Kidney (tissue), 14 donors: ENCODE measurements around the gene F2. TPM values are rescaled to one million over a fixed set of nuclear protein-coding genes. Genes with fewer than 3 reads are reported as not detected.
"Not testable (repeated sequence)": the region's sequence is repeated elsewhere in the genome, so short reads cannot be mapped to it uniquely, and the experiment has no call there.

Experiments
- DNase-seq, 5 donors: peaks; one replicate each; pipeline ENCODE4 v3.0.0-alpha.2; 2013 to 2020
- FAIRE-seq: peaks from 2 replicates; lab custom pipeline; 2012; peaks lifted over from hg19 to GRCh38; lab: Jason Lieb, UNC
- H3K27ac ChIP-seq, 2 donors: one replicate each; pipeline ENCODE4 v1.7.0; 2013; ENCODE audit warnings: low read depth in 2 of 2, low read length in 2 of 2, inconsistent platforms in 1 of 2
- H3K27me3 ChIP-seq: one replicate; pipeline ENCODE4 v1.7.1; 2013; ENCODE audit warnings: low read length, inconsistent platforms; ENCODE audit not compliant: control insufficient read depth, insufficient read depth
- H3K36me3 ChIP-seq, 3 donors: one replicate each; pipeline versions ENCODE4 v1.7.0 to v1.7.1; 2013; ENCODE audit warnings: low read length in 3 of 3, control low read depth in 1 of 3, inconsistent platforms in 1 of 3; ENCODE audit not compliant: insufficient read depth in 3 of 3, control insufficient read depth in 2 of 3
- H3K4me1 ChIP-seq, 3 donors: one replicate each; pipeline versions ENCODE4 v1.7.0 to v1.7.1; 2013; ENCODE audit warnings: low read length in 3 of 3, inconsistent platforms in 1 of 3, low read depth in 1 of 3; ENCODE audit not compliant: control insufficient read depth in 2 of 3, insufficient read depth in 2 of 3
- H3K4me3 ChIP-seq, 3 donors: one replicate each; pipeline versions ENCODE4 v1.7.0 to v1.8.1; 2013; ENCODE audit warnings: low read length in 3 of 3, control low read depth in 1 of 3, inconsistent platforms in 1 of 3
- H3K9ac ChIP-seq, 3 donors: one replicate each; pipeline versions ENCODE4 v1.7.0 to v1.7.1; 2013; ENCODE audit warnings: low read length in 3 of 3, control low read depth in 1 of 3, inconsistent platforms in 1 of 3
- H3K9me3 ChIP-seq, 3 donors: one replicate each; pipeline versions ENCODE4 v1.7.0 to v1.7.1; 2013; ENCODE audit warnings: low read length in 3 of 3, control low read depth in 1 of 3, inconsistent platforms in 1 of 3; ENCODE audit not compliant: control insufficient read depth in 2 of 3, insufficient read depth in 1 of 3
- intact Hi-C: fragments of 100-400 bp; cut with DNase I; formaldehyde crosslinking; loops from one replicate; pipeline ENCODE4 v1.11.1; 2022
- polyA plus RNA-seq: library from polyadenylated mRNA; stranded (reverse); fragments of 350-450 nt; fragmentation: Illumina TruSeq; extraction: RNeasy Lipid Tissue Mini Kit (QIAGEN cat#74804); gene quantifications from one replicate; pipeline ENCODE4 v1.2.3, GENCODE V29; 2014; ENCODE audit warnings: low read depth, low replicate concordance; ENCODE audit not compliant: insufficient read depth
- total RNA-seq: library from RNA; stranded (reverse); fragmentation: NEBNext Ultra II Directional; extraction: Animal tissue kit (Norgen Biotek cat#: 25700); gene quantifications from one replicate; pipeline ENCODE4 v1.2.1, GENCODE V29; 2021
- TF ChIP-seq, protein P1 (sequence below): IDR thresholded peaks from 3 replicates; pipeline ENCODE4 v1.5.1; 2012; ENCODE audit warnings: mild to moderate bottlenecking, moderate library complexity, borderline replicate concordance; ENCODE audit not compliant: insufficient read depth; ENCODE audit errors: extremely low read depth
- donor health status: control.
- donor health status: control.
- donor health status: control.
- donor health status: control.
- donor health status: control.
- donor health status: DM: yes; HTN: yes; CAD: no.
- donor health status: Normal renal cell carcinoma (clear cell type).

F2 gene
- total and polyA plus RNA-seq, 2 donors from 2014 or later = not detected

DNA sequence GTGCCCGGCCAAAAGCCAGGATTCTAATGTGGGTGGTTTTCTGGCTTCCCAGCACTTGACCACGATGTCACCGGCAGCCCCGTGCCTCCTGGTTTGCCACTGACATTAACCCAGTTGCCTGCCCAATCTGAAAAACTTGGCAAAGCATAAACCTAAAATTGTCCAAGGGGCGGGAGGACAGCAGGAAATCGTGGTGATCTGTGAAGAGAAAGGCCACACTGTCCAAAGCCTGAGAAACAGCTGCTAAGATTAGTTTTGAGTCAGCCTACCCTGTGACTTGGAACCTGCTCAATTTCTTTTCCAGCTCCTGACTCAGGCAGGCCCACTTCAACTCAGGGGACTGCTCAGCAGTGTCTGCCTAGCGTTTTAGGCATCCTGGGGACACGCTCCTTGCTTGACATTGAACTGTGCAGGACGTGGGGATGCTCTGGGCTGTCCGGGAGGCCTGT, 8.2 kb upstream of the F2 start:
- H3K27ac ChIP-seq = peak overlapping the region; percentile 82 to 94
- intact Hi-C loops = no loop called here

DNA sequence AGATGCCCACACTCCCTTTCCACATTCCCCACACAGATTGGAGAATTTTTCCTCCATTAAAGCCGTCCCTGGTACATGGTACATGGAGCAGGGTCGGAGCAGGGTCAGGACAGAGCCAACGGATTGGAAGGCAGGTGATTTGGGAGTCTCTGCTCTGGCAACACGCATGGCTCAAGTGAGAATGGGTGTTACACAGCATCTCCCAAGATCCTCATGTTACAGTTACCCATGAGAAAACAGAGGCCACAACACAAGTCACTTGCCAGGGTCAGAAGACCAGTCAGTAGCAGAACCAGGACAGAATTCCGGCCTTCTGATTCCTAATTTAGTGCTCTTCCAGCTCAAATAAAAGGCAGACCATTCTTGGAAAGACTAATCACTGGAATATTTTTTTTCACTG, 7.7 kb upstream of the F2 start:
- no peak overlapping the region for H3K4me3 ChIP-seq
- H3K9ac ChIP-seq = no peak overlapping the region
- H3K27ac ChIP-seq = peak overlapping the region; percentile 82 to 94

More for the DNA sequence above, 8.2 kb upstream of the F2 start:
- Histone ChIP-seq H3K4me1 (peaks cover 0 to 2% (median 0%) of the 10 kb centered on the region in 3 donors), H3K9me3 (no peaks in the 10 kb centered on the region), H3K4me3 (no peak overlapping the region), H3K9ac (no peak overlapping the region), H3K27me3 (no peaks in the 10 kb centered on the region), H3K36me3 (peaks cover 0 to 9% (median 2%) of the 10 kb centered on the region in 3 donors)
- TF ChIP-seq, protein P1, sequence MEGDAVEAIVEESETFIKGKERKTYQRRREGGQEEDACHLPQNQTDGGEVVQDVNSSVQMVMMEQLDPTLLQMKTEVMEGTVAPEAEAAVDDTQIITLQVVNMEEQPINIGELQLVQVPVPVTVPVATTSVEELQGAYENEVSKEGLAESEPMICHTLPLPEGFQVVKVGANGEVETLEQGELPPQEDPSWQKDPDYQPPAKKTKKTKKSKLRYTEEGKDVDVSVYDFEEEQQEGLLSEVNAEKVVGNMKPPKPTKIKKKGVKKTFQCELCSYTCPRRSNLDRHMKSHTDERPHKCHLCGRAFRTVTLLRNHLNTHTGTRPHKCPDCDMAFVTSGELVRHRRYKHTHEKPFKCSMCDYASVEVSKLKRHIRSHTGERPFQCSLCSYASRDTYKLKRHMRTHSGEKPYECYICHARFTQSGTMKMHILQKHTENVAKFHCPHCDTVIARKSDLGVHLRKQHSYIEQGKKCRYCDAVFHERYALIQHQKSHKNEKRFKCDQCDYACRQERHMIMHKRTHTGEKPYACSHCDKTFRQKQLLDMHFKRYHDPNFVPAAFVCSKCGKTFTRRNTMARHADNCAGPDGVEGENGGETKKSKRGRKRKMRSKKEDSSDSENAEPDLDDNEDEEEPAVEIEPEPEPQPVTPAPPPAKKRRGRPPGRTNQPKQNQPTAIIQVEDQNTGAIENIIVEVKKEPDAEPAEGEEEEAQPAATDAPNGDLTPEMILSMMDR = no peak
- no peak for FAIRE-seq
- DNase-seq = no peak

DNA sequence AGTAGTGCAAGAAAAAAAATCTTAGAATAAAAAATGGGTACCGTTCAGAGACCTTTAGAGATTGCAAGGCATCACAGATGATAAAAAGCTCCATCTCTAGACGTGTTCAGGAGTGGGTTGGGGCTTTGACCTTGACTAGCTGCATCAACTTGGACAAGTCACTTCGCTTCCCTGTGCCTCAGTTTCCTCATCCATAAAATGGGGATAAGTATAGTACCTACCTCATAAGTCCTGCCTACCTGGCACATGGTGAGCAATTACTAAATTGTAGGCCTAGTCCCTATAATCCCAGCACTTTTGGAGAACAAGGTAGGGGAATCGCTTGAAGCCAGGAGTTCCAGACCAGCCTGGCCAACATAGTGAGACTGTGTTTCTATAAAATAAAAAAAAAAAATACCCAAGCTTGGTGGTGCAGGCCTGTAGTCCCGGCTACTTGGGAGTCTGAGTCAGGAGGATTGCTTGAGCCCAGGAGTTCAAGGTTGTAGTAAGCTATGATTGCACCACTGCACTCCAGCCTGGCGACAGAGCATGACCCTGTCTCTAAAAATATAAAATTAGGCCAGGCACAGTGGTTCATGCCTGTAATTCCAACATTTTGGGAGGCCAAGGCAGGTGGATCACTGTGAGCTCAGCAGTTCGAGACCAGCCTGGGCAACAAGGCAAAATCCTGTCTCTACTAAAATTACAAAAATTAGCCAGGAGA, 6.0 kb upstream of the F2 start:
- DNase-seq (no peak), FAIRE-seq (no peak)
- Histone ChIP-seq H3K9me3 (no peaks in the 10 kb centered on the region), H3K4me3 (no peak overlapping the region), H3K27me3 (no peaks in the 10 kb centered on the region), H3K27ac (no peak overlapping the region), H3K9ac (no peak overlapping the region), H3K4me1 (peaks cover 0 to 2% (median 0%) of the 10 kb centered on the region in 3 donors), H3K36me3 (no peaks in the 10 kb centered on the region)
- TF ChIP-seq, protein P1 = no peak
- intact Hi-C loops = no loop called here

More for the DNA sequence above, 7.7 kb upstream of the F2 start:
- Histone ChIP-seq H3K27me3 (no peaks in the 10 kb centered on the region), H3K4me1 (peaks cover 0 to 2% (median 0%) of the 10 kb centered on the region in 3 donors), H3K36me3 (peaks cover 0 to 7% (median 0%) of the 10 kb centered on the region in 3 donors), H3K9me3 (no peaks in the 10 kb centered on the region)
- intact Hi-C loops = no loop called here
- DNase-seq = no peak
- TF ChIP-seq, protein P1 = no peak
- no peak for FAIRE-seq

DNA sequence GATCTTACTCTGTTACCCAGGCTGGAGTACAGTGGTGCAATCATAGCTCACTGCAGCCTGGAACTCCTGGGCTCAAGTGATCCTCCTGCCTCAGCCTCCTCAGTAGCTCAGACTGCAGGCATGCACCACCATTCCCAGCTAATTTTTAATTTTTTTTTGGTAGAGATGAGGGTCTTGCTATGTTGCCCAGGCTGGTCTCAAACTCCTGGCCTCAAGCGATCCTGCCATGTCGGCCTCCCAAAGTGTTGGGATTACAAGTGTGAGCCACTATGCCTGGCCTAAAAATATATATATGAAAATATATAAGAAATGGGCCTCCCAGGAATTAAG, 1.2 kb upstream of the F2 start:
- DNase-seq, H3K27me3 ChIP-seq, H3K27ac ChIP-seq, H3K36me3 ChIP-seq, H3K4me1 ChIP-seq, FAIRE-seq, H3K9ac ChIP-seq, H3K4me3 ChIP-seq, intact Hi-C loops, H3K9me3 ChIP-seq: not testable (repeated sequence)
